ENCODE data around the gene NIBAN1. TPM values are rescaled to one million over a fixed set of nuclear protein-coding genes. Genes with fewer than 3 reads are reported as not detected.
A peak's percentile ranks its signal among the peaks of the same experiment; 100 is the strongest.
"Not testable (repeated sequence)": the region's sequence is repeated elsewhere in the genome, so short reads cannot be mapped to it uniquely, and the experiment has no call there.

Gene NIBAN1
- total RNA-seq, 1 experiment from 2014 or later: 6.7 TPM

DNA sequence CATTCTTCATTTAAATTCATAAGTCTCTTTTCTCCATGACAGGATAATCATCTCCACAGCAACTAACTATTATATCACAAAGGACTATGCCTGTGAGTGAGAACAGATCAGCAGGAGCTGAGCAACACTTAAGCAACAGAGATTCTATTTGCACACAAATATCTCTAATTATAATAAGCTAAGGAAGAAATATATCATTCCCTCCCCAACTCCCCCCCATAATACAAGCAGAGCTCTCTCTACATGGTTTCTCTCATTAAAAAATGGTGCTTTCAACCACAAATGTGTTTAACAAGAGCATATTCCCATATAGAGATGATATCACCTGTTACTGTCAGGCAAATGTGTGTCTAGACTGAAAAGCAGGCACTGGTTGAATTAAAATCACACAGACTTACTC, 34.5 kb upstream of the NIBAN1 start:
- Histone ChIP-seq H3K36me3 (ENCODE audit: control insufficient read depth, insufficient read depth, low read length) (no peaks in the 10 kb centered on the region), H3K9me3 (ENCODE audit: control insufficient read depth, insufficient read depth, low read depth, low read length) (no peaks in the 10 kb centered on the region), H3K4me3 (ENCODE audit: low read depth in 2 of 2, low read length in 2 of 2) (no peak overlapping the region), H3K27ac (ENCODE audit: low read length) (no peak overlapping the region), H3K27me3 (ENCODE audit: control insufficient read depth, insufficient read depth, low read length) (no peaks in the 10 kb centered on the region), H3K4me1 (ENCODE audit: control insufficient read depth, insufficient read depth, low read length) (no peaks in the 10 kb centered on the region; the same call in 1 of the 2 replicates)
- BruUV-seq (replicated peaks): no TSS peak
- no peak for ATAC-seq
- intact Hi-C loops (cut with micrococcal nuclease; ENCODE audit: unreplicated experiment) (no loop called here), in situ Hi-C loops (cut with HindIII; ENCODE audit: low pct_unique_long_range_greater_than_20kb, low sequenced_read_pairs) (no loop called here)
- ChIA-PET CTCF (no interaction called here), POLR2A (no interaction called here)
- no peak for DNase-seq (ENCODE audit: low read depth, low spot score)
- TF ChIP-seq, protein P1, sequence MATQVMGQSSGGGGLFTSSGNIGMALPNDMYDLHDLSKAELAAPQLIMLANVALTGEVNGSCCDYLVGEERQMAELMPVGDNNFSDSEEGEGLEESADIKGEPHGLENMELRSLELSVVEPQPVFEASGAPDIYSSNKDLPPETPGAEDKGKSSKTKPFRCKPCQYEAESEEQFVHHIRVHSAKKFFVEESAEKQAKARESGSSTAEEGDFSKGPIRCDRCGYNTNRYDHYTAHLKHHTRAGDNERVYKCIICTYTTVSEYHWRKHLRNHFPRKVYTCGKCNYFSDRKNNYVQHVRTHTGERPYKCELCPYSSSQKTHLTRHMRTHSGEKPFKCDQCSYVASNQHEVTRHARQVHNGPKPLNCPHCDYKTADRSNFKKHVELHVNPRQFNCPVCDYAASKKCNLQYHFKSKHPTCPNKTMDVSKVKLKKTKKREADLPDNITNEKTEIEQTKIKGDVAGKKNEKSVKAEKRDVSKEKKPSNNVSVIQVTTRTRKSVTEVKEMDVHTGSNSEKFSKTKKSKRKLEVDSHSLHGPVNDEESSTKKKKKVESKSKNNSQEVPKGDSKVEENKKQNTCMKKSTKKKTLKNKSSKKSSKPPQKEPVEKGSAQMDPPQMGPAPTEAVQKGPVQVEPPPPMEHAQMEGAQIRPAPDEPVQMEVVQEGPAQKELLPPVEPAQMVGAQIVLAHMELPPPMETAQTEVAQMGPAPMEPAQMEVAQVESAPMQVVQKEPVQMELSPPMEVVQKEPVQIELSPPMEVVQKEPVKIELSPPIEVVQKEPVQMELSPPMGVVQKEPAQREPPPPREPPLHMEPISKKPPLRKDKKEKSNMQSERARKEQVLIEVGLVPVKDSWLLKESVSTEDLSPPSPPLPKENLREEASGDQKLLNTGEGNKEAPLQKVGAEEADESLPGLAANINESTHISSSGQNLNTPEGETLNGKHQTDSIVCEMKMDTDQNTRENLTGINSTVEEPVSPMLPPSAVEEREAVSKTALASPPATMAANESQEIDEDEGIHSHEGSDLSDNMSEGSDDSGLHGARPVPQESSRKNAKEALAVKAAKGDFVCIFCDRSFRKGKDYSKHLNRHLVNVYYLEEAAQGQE (IDR thresholded peaks at IDR 0.05; ENCODE audit: insufficient read depth in 1 of 2, low read depth in 2 of 2, low read length in 1 of 2): no peak
- TF ChIP-seq, protein P2, sequence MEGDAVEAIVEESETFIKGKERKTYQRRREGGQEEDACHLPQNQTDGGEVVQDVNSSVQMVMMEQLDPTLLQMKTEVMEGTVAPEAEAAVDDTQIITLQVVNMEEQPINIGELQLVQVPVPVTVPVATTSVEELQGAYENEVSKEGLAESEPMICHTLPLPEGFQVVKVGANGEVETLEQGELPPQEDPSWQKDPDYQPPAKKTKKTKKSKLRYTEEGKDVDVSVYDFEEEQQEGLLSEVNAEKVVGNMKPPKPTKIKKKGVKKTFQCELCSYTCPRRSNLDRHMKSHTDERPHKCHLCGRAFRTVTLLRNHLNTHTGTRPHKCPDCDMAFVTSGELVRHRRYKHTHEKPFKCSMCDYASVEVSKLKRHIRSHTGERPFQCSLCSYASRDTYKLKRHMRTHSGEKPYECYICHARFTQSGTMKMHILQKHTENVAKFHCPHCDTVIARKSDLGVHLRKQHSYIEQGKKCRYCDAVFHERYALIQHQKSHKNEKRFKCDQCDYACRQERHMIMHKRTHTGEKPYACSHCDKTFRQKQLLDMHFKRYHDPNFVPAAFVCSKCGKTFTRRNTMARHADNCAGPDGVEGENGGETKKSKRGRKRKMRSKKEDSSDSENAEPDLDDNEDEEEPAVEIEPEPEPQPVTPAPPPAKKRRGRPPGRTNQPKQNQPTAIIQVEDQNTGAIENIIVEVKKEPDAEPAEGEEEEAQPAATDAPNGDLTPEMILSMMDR (IDR thresholded peaks at IDR 0.05): no peak
- no peak for TF ChIP-seq TCF7L2 (IDR thresholded peaks at IDR 0.05; ENCODE audit: low read depth, low read length)
- TF ChIP-seq SIN3A (IDR thresholded peaks at IDR 0.05; ENCODE audit: borderline replicate concordance, insufficient read depth, low read depth, low read length): no peak
- TF ChIP-seq POLR2AphosphoS5 (IDR thresholded peaks at IDR 0.05; ENCODE audit: low read depth, low read length): no peak

DNA sequence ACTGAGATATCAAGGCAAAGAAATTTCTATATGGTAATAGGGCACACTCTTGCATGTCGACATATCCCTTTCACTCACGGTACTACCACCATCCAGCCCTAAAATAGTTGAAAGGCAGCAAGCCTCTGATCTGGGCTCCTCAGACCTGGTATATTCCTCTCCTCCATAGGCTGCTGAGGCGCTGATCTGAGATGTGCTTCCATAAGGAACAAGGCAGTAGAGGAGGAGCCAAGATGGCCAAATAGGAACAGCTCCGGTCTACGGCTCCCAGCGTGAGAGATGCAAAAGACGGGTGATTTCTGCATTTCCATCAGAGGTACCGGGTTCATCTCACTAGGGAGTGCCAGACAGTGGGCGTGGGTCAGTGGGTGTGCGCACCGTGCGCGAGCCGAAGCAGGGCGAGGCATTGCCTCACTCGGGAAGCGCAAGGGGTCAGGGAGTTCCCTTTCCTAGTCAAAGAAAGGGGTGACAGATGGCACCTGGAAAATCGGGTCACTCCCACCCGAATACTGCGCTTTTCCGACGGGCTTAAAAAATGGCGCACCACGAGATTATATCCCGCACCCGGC, 27.1 kb upstream of the NIBAN1 start:
- intact Hi-C loops (cut with micrococcal nuclease; ENCODE audit: unreplicated experiment); H3K9me3 ChIP-seq (ENCODE audit: control insufficient read depth, insufficient read depth, low read depth, low read length); H3K27me3 ChIP-seq (ENCODE audit: control insufficient read depth, insufficient read depth, low read length); H3K27ac ChIP-seq (ENCODE audit: low read length); H3K4me1 ChIP-seq (ENCODE audit: control insufficient read depth, insufficient read depth, low read length); H3K36me3 ChIP-seq (ENCODE audit: control insufficient read depth, insufficient read depth, low read length); POLR2A ChIA-PET; BruUV-seq (replicated peaks); CTCF ChIA-PET; DNase-seq (ENCODE audit: low read depth, low spot score); in situ Hi-C loops (cut with HindIII; ENCODE audit: low pct_unique_long_range_greater_than_20kb, low sequenced_read_pairs): not testable (repeated sequence)
- ATAC-seq: peak; percentile 88; the same call in 1 of the 2 replicates
- H3K4me3 ChIP-seq (ENCODE audit: low read depth in 2 of 2, low read length in 2 of 2): peak overlapping the region; percentile 36 to 59

DNA sequence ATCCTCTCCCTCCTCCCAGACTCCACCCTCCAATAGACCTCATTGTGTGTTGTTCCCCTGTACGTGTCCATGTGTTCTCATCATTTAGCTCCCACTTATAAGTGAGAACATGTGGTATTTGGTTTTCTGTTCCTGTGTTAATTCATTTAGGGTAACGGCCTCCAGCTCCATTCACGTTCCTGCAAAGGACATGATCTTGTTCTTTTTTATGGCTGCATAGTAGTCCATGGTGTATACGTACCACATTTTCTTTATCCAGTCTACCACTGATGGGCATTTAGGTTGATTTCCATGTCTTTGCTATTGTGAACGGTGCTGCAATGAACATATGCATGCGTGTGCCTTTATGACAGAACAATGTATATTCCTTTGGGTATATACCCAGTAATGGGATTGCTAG, 25.7 kb upstream of the NIBAN1 start:
- H3K27ac ChIP-seq (ENCODE audit: low read length); in situ Hi-C loops (cut with HindIII; ENCODE audit: low pct_unique_long_range_greater_than_20kb, low sequenced_read_pairs); H3K27me3 ChIP-seq (ENCODE audit: control insufficient read depth, insufficient read depth, low read length); H3K36me3 ChIP-seq (ENCODE audit: control insufficient read depth, insufficient read depth, low read length); BruUV-seq (replicated peaks); ATAC-seq; DNase-seq (ENCODE audit: low read depth, low spot score); H3K9me3 ChIP-seq (ENCODE audit: control insufficient read depth, insufficient read depth, low read depth, low read length); H3K4me3 ChIP-seq (ENCODE audit: low read depth in 2 of 2, low read length in 2 of 2); POLR2A ChIA-PET; H3K4me1 ChIP-seq (ENCODE audit: control insufficient read depth, insufficient read depth, low read length); CTCF ChIA-PET; intact Hi-C loops (cut with micrococcal nuclease; ENCODE audit: unreplicated experiment): not testable (repeated sequence)

Measured in Panc1 (cell line).